HepG2 (cell line): ENCODE data around the gene TUBG2. TPM values are rescaled to one million over a fixed set of nuclear protein-coding genes. Genes with fewer than 3 reads are reported as not detected.

Experiments
- ADNP ChIP-seq: sonication (generic); formaldehyde crosslinking; IDR thresholded peaks from 2 replicates; pipeline ENCODE4 v1.4.0; 2020; ENCODE audit warnings: missing genetic modification reagents
- CC2D1A ChIP-seq: sonication (generic); formaldehyde crosslinking; IDR thresholded peaks from 2 replicates; pipeline ENCODE4 v1.8.1; 2023; ENCODE audit warnings: mild to moderate bottlenecking, missing genetic modification reagents
- CENPX ChIP-seq: sonication (generic); formaldehyde crosslinking; IDR thresholded peaks from 2 replicates; pipeline ENCODE4 v1.9.0; 2021; ENCODE audit warnings: mild to moderate bottlenecking, missing genetic modification reagents, moderate library complexity
- ETV6 ChIP-seq: sonication (generic); formaldehyde crosslinking; conservative IDR thresholded peaks from 2 replicates; pipeline ENCODE4 v1.4.0; 2020; ENCODE audit warnings: missing genetic modification reagents
- FOXP1 ChIP-seq, 2 experiments: fragments of 450-650 bp in 1 of 2; IDR thresholded peaks; 2 replicates each; pipeline ENCODE4 v1.6.1; 2017 to 2018; ENCODE audit warnings: antibody characterized with exemption in 1 of 2
- GLMP ChIP-seq: sonication (generic); formaldehyde crosslinking; IDR thresholded peaks from 2 replicates; pipeline ENCODE4 v1.9.0; 2021; ENCODE audit warnings: missing genetic modification reagents, mild to moderate bottlenecking, borderline replicate concordance
- IRF2 ChIP-seq: IDR thresholded peaks from 2 replicates; pipeline ENCODE4 v1.6.1; 2018; ENCODE audit warnings: missing genetic modification reagents, missing compliant biosample characterization
- MLLT10 ChIP-seq: sonication (generic); formaldehyde crosslinking; IDR thresholded peaks from 2 replicates; pipeline ENCODE4 v1.4.0; 2020; ENCODE audit warnings: missing genetic modification reagents
- NFIC ChIP-seq: IDR thresholded peaks from 2 replicates; pipeline ENCODE4 v1.6.1; 2012; ENCODE audit warnings: mild to moderate bottlenecking, low read length, inconsistent platforms
- NR1H2 ChIP-seq: sonication (generic); formaldehyde crosslinking; IDR thresholded peaks from 2 replicates; pipeline ENCODE4 v1.8.1; 2022; ENCODE audit warnings: low read depth, missing genetic modification reagents, borderline replicate concordance
- PITX1 ChIP-seq: sonication (generic); formaldehyde crosslinking; IDR thresholded peaks from 2 replicates; pipeline ENCODE4 v1.5.1; 2020; ENCODE audit warnings: mild to moderate bottlenecking, missing genetic modification reagents
- SIX1 ChIP-seq: sonication (generic); formaldehyde crosslinking; IDR thresholded peaks from 2 replicates; pipeline ENCODE4 v1.4.0; 2020; ENCODE audit warnings: missing genetic modification reagents, borderline replicate concordance
- SP5 ChIP-seq: IDR thresholded peaks from 2 replicates; pipeline ENCODE4 v1.6.1; 2016; ENCODE audit warnings: low read depth, borderline replicate concordance
- ZBTB20 ChIP-seq: sonication (generic); formaldehyde crosslinking; IDR thresholded peaks from 2 replicates; pipeline ENCODE4 v1.8.1; 2023; ENCODE audit warnings: missing genetic modification reagents, low read depth, mild to moderate bottlenecking, borderline replicate concordance
- ZNF446 ChIP-seq: sonication (generic); formaldehyde crosslinking; IDR thresholded peaks from 2 replicates; pipeline ENCODE4 v1.5.0; 2020; ENCODE audit warnings: mild to moderate bottlenecking, missing genetic modification reagents
- ZNF558 ChIP-seq: sonication (generic); formaldehyde crosslinking; IDR thresholded peaks from 2 replicates; pipeline ENCODE4 v1.9.0; 2022; ENCODE audit warnings: mild to moderate bottlenecking, missing genetic modification reagents, borderline replicate concordance
- ZNF570 ChIP-seq: sonication (generic); formaldehyde crosslinking; IDR thresholded peaks from 2 replicates; pipeline ENCODE4 v1.4.0; 2020; ENCODE audit warnings: mild to moderate bottlenecking, missing genetic modification reagents, borderline replicate concordance
- ZNF7 ChIP-seq: IDR thresholded peaks from 2 replicates; pipeline ENCODE4 v1.6.1; 2016; ENCODE audit warnings: missing biosample characterization, missing genetic modification reagents
- ZNF746 ChIP-seq: sonication (generic); formaldehyde crosslinking; IDR thresholded peaks from 2 replicates; pipeline ENCODE4 v1.8.0; 2022; ENCODE audit warnings: mild to moderate bottlenecking, missing genetic modification reagents
- ZNF780A ChIP-seq: sonication (generic); formaldehyde crosslinking; IDR thresholded peaks from 2 replicates; pipeline ENCODE4 v1.8.0; 2022; ENCODE audit warnings: mild to moderate bottlenecking, missing genetic modification reagents, moderate library complexity
- ZNF782 ChIP-seq: sonication (generic); formaldehyde crosslinking; IDR thresholded peaks from 2 replicates; pipeline ENCODE4 v1.4.0; 2020; ENCODE audit warnings: missing genetic modification reagents, mild to moderate bottlenecking, borderline replicate concordance
- ZNF879 ChIP-seq: sonication (generic); formaldehyde crosslinking; IDR thresholded peaks from 2 replicates; pipeline ENCODE4 v1.8.1; 2023; ENCODE audit warnings: missing genetic modification reagents
- polyA plus RNA-seq, 8 experiments: library from polyadenylated mRNA; depleted of rRNA in 3 of 8; stranded (reverse) in 7 of 8; unstranded in 1 of 8; fragments of >200 nt; fragmentation: Illumina TruSeq in 4 of 8; extraction: Trizol in 4 of 8; gene quantifications; 2 replicates each; pipeline versions ENCODE4 v1.2.1 to v1.2.3, GENCODE V29; 2011 to 2016; ENCODE audit warnings: low read depth in 4 of 8, missing spikeins in 1 of 8, mixed read lengths in 1 of 8; ENCODE audit not compliant: insufficient read depth in 1 of 8
- total RNA-seq, 5 experiments: library from RNA; depleted of rRNA; stranded (reverse); fragments of >200 nt; fragmentation: Illumina TruSeq; extraction: Trizol; gene quantifications; 2 replicates each; pipeline ENCODE4 v1.2.3, GENCODE V29; 2016; ENCODE audit warnings: low read depth in 1 of 5
- TF ChIP-seq, protein P1 (sequence below): sonication (generic); formaldehyde crosslinking; IDR thresholded peaks from 2 replicates; pipeline ENCODE4 v1.4.0; 2020; ENCODE audit warnings: missing genetic modification reagents, borderline replicate concordance
- TF ChIP-seq, protein P2 (sequence below): IDR thresholded peaks from 2 replicates; pipeline ENCODE4 v1.6.1; 2016; ENCODE audit warnings: mild to moderate bottlenecking

The TUBG2 gene
- total and polyA plus RNA-seq, 2 of the 13 experiments (the other 11 are each of a cell fraction or from before 2014, with no cell fraction given): 16.0 to 42.3 TPM

- no peak for TF ChIP-seq ZNF446 (CRISPR knock-in tag)
- no peak for TF ChIP-seq FOXP1 (IDR thresholded peaks at IDR 0.05)
- no peak for TF ChIP-seq FOXP1 (CRISPR knock-in tag; IDR thresholded peaks at IDR 0.05)
- 0 out of 2 replicates have a peak, but pooled peaks have one; percentile 6 for TF ChIP-seq PITX1 (CRISPR knock-in tag)
- TF ChIP-seq NFIC: no peak
- TF ChIP-seq ZNF780A (CRISPR knock-in tag): no peak
- no peak; the same call in 1 of the 2 replicates for TF ChIP-seq ETV6
- no peak for TF ChIP-seq CC2D1A
- no peak for TF ChIP-seq SIX1 (CRISPR knock-in tag)
- TF ChIP-seq ZNF782 (CRISPR knock-in tag): no peak; the same call in 1 of the 2 replicates
- TF ChIP-seq ZNF7 (CRISPR knock-in tag): no peak
- TF ChIP-seq ZNF558 (CRISPR knock-in tag): 0 out of 2 replicates have a peak, but pooled peaks have one; percentile 54
- TF ChIP-seq MLLT10 (CRISPR knock-in tag): no peak
- TF ChIP-seq GLMP (CRISPR knock-in tag): no peak
- TF ChIP-seq, protein P1, sequence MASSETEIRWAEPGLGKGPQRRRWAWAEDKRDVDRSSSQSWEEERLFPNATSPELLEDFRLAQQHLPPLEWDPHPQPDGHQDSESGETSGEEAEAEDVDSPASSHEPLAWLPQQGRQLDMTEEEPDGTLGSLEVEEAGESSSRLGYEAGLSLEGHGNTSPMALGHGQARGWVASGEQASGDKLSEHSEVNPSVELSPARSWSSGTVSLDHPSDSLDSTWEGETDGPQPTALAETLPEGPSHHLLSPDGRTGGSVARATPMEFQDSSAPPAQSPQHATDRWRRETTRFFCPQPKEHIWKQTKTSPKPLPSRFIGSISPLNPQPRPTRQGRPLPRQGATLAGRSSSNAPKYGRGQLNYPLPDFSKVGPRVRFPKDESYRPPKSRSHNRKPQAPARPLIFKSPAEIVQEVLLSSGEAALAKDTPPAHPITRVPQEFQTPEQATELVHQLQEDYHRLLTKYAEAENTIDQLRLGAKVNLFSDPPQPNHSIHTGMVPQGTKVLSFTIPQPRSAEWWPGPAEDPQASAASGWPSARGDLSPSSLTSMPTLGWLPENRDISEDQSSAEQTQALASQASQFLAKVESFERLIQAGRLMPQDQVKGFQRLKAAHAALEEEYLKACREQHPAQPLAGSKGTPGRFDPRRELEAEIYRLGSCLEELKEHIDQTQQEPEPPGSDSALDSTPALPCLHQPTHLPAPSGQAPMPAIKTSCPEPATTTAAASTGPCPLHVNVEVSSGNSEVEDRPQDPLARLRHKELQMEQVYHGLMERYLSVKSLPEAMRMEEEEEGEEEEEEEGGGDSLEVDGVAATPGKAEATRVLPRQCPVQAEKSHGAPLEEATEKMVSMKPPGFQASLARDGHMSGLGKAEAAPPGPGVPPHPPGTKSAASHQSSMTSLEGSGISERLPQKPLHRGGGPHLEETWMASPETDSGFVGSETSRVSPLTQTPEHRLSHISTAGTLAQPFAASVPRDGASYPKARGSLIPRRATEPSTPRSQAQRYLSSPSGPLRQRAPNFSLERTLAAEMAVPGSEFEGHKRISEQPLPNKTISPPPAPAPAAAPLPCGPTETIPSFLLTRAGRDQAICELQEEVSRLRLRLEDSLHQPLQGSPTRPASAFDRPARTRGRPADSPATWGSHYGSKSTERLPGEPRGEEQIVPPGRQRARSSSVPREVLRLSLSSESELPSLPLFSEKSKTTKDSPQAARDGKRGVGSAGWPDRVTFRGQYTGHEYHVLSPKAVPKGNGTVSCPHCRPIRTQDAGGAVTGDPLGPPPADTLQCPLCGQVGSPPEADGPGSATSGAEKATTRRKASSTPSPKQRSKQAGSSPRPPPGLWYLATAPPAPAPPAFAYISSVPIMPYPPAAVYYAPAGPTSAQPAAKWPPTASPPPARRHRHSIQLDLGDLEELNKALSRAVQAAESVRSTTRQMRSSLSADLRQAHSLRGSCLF: no peak
- TF ChIP-seq ZNF746 (CRISPR knock-in tag): 0 out of 2 replicates have a peak, but pooled peaks have one; percentile 40
- TF ChIP-seq IRF2 (CRISPR knock-in tag): no peak
- no peak for TF ChIP-seq ADNP (CRISPR knock-in tag)
- no peak for TF ChIP-seq ZNF879
- no peak for TF ChIP-seq ZBTB20 (CRISPR knock-in tag)
- no peak for TF ChIP-seq SP5 (CRISPR knock-in tag)
- TF ChIP-seq CENPX (CRISPR knock-in tag): no peak
- TF ChIP-seq ZNF570 (CRISPR knock-in tag): no peak
- TF ChIP-seq, protein P2, sequence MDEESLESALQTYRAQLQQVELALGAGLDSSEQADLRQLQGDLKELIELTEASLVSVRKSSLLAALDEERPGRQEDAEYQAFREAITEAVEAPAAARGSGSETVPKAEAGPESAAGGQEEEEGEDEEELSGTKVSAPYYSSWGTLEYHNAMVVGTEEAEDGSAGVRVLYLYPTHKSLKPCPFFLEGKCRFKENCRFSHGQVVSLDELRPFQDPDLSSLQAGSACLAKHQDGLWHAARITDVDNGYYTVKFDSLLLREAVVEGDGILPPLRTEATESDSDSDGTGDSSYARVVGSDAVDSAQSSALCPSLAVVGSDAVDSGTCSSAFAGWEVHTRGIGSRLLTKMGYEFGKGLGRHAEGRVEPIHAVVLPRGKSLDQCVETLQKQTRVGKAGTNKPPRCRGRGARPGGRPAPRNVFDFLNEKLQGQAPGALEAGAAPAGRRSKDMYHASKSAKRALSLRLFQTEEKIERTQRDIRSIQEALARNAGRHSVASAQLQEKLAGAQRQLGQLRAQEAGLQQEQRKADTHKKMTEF (CRISPR knock-in tag): no peak; the same call in 1 of the 2 replicates
- no peak for TF ChIP-seq NR1H2
These were observed 17.4 kb downstream of the TUBG2 start, which contains the start of gene PLEKHH3 (continued) for GRCh38 chr17:42676424-42677011.
